NT2/D1 (cell line): ENCODE measurements around the gene CDH4.

Experiments used
- SUZ12 ChIP-seq: IDR thresholded peaks from 2 replicates; pipeline ENCODE4 v1.6.1; 2011; ENCODE audit not compliant: insufficient read length, insufficient read depth; ENCODE audit errors: extremely low read depth
- YY1 ChIP-seq: IDR thresholded peaks from 2 replicates; pipeline ENCODE4 v1.6.1; 2011; ENCODE audit not compliant: insufficient read length, insufficient read depth

DNA sequence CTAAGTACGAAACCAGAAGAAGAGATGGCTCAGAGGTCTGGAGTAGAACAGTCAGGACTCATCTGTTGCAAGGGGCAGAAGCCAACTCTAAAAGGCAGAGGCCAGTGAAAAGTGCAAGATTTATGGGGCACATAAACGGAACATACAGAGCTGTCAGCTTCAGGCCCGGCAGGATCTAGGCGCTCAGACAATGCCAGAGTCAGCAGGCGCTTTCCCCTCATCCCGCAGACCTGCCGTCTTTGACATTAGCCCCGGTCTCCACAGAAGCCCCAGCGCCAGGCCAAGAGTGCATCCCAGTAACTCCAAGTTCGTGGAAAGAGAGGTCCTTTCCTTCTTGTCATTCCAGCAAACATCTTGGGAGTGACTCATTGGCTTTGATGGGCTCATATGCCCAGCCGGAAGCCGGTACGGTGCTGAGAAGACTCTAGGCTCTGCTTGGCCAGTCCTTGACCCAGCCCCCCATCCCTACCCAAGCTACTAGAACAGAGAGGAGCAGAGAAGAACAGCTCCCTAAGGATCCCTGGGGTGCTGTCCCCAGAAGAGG lies 552.8 kb downstream of the CDH4 start:
- TF ChIP-seq SUZ12 (no peak), YY1 (no peak)
